Gastrocnemius medialis (tissue), 4 donors: Measurements from ENCODE around the gene MMEL1. TPM values are rescaled to one million over a fixed set of nuclear protein-coding genes. Genes with fewer than 3 reads are reported as not detected.

Experiments used
- ATAC-seq, 2 donors: fragments of 150-250 bp; one replicate each; pipeline ENCODE4 v1.9.1; 2016
- DNase-seq, 2 donors: peaks; one replicate each; pipeline ENCODE4 v3.0.0-alpha.2; 2019
- H3K27ac ChIP-seq, 4 donors: fragments of 200-600 bp; sonication (generic); 1 replicate in 1 of 4; 2 replicates in 3 of 4; pipeline ENCODE4 v1.5.1; 2016 to 2018; ENCODE audit warnings: mild to moderate bottlenecking in 2 of 4, moderate library complexity in 1 of 4
- H3K27me3 ChIP-seq, 3 donors: fragments of 200-600 bp; sonication (generic) in 2 of 3; 1 replicate in 1 of 3; 2 replicates in 2 of 3; pipeline versions ENCODE4 v1.5.1 to v1.6.0; 2016 to 2019; ENCODE audit warnings: mild to moderate bottlenecking in 1 of 3, moderate library complexity in 1 of 3
- H3K36me3 ChIP-seq, 2 donors: fragments of 200-600 bp; sonication (generic) in 1 of 2; one replicate each; pipeline ENCODE4 v1.5.1; 2017 to 2018
- H3K4me1 ChIP-seq, 2 donors: fragments of 200-600 bp; sonication (generic) in 1 of 2; one replicate each; pipeline ENCODE4 v1.5.1; 2016 to 2017; ENCODE audit warnings: mild to moderate bottlenecking in 2 of 2
- H3K4me3 ChIP-seq, 4 donors: fragments of 200-600 bp; sonication (generic) in 3 of 4; 1 replicate in 1 of 4; 2 replicates in 3 of 4; pipeline ENCODE4 v1.5.1; 2016 to 2019; ENCODE audit warnings: mild to moderate bottlenecking in 2 of 4
- H3K9me3 ChIP-seq, 3 donors: fragments of 200-600 bp; sonication (generic) in 2 of 3; 1 replicate in 1 of 3; 2 replicates in 2 of 3; pipeline ENCODE4 v1.5.1; 2016 to 2019
- POLR2A ChIP-seq, 2 donors: fragments of 450-650 bp; IDR thresholded peaks; one replicate each; pipeline ENCODE4 v1.6.1; 2017; ENCODE audit warnings: antibody characterized with exemption in 2 of 2, mild to moderate bottlenecking in 2 of 2, moderate library complexity in 2 of 2
- in situ Hi-C, 4 donors: fragments of 200-750 bp; cut with MboI; loops; one replicate each; pipeline versions ENCODE4 v1.15.0 to v1.8.0; 2017; ENCODE audit warnings: low sequenced_read_pairs in 4 of 4
- intact Hi-C: fragments of 100-400 bp; cut with DNase I; formaldehyde crosslinking; loops from one replicate; pipeline ENCODE4 v1.15.1; 2023; ENCODE audit warnings: low total_unique reads
- total RNA-seq, 4 donors: library from RNA; depleted of rRNA; stranded (reverse); fragments of >200 nt; gene quantifications; one replicate each; pipeline versions ENCODE4 v1.1.0 to v1.2.3, GENCODE V29; 2016
- TF ChIP-seq, protein P1 (sequence below), 5 experiments: fragments of 450-650 bp in 3 of 5; fragments of 200-600 bp in 2 of 5; sonication (generic) in 2 of 5; IDR thresholded peaks in 4 of 5; conservative IDR thresholded peaks in 1 of 5; 1 replicate in 4 of 5; 2 replicates in 1 of 5; pipeline ENCODE4 v1.5.1; 2016 to 2019; ENCODE audit warnings: antibody characterized with exemption in 5 of 5, mild to moderate bottlenecking in 3 of 5, moderate library complexity in 3 of 5

The MMEL1 gene
- total RNA-seq, 4 donors from 2014 or later, result not detected

DNA sequence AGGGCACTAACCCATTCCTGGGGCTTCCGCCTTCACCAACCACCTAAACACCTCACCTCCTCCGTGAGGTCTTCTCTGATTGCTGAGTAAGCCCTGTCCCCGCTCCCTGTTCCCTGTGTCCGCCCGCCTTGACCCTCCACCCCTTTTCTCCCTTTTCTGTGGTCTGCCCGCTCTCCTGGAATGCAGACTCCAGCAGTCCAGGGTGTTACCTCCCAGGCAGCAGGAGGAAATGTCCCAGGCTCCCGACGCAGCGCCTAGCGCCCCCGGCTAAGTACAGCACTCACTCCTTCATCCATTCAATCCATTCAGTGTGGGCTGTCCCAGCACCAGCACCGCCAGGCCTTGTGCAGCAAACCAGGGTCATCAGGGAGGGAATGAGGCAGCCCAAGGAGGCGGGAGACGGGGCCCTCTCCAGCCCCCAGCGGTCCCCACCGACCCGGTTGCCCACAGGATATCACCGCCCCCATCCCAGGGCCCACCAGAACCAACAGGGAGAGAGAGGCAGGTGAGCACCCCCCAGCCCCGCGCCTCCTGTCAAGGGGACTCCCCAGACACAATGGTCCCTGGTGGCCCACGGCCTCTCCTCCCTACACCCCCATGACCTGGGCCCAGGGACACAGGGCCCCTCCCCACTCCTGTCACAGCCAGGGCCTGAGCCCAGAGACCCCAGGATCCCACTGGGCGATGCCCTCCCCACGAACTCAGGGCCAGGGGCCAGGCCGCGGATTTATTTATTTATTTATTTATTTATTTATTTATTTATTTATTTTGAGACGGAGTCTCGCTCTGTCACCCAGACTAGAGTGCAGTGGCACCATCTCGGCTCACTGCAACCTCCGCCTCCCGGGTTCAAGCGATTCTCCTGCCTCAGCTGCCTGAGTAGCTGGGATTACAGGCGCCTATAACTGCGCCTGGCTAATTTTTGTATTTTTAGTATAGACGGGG, 66.4 kb downstream of the MMEL1 start:
- ATAC-seq (no peak), DNase-seq (no peak)
- Histone ChIP-seq H3K36me3 (no peaks in the 10 kb centered on the region), H3K4me1 (no peaks in the 10 kb centered on the region), H3K9me3 (no peaks in the 10 kb centered on the region), H3K4me3 (no peak overlapping the region), H3K27ac (no peak overlapping the region), H3K27me3 (peaks cover 0 to 11% (median 7%) of the 10 kb centered on the region in 3 donors)
- intact Hi-C loops, result no loop called here
- TF ChIP-seq, protein P1, sequence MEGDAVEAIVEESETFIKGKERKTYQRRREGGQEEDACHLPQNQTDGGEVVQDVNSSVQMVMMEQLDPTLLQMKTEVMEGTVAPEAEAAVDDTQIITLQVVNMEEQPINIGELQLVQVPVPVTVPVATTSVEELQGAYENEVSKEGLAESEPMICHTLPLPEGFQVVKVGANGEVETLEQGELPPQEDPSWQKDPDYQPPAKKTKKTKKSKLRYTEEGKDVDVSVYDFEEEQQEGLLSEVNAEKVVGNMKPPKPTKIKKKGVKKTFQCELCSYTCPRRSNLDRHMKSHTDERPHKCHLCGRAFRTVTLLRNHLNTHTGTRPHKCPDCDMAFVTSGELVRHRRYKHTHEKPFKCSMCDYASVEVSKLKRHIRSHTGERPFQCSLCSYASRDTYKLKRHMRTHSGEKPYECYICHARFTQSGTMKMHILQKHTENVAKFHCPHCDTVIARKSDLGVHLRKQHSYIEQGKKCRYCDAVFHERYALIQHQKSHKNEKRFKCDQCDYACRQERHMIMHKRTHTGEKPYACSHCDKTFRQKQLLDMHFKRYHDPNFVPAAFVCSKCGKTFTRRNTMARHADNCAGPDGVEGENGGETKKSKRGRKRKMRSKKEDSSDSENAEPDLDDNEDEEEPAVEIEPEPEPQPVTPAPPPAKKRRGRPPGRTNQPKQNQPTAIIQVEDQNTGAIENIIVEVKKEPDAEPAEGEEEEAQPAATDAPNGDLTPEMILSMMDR (IDR thresholded peaks at IDR 0.05 in 4 of 5, conservative IDR thresholded peaks at IDR 0.05 in 1 of 5), result no peak
- no peak for TF ChIP-seq POLR2A (IDR thresholded peaks at IDR 0.05)
- in situ Hi-C loops, result no loop called here

DNA sequence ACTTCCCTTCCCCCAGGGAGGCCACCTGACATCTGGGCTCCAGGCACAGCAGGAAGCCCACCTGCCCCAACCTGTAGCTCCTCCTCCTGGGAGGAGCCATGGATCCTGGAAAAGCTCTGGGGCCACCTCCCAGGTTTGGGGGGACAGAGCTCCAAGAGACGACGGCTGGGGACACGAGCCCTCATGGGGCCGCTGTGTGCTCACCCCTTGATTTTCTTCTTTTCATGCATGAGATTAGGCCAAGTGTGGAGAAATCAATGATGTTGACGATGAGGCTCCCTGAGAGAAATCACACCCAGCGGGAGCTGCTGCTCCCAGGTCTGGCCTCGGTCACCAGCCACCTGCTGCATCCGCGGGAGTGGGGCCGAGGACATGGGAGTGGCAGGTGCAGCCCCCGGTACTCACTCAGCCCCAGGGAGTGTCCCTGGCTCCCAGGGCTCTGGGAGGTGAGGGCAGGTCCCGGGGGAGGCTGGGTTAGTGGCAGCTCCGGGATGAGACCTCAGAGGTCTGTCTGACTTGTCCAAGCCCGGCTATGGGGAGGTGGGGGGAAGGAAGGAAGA, 67.9 kb downstream of the MMEL1 start:
- TF ChIP-seq, protein P1 (IDR thresholded peaks at IDR 0.05 in 4 of 5, conservative IDR thresholded peaks at IDR 0.05 in 1 of 5), result no peak
- no peak for TF ChIP-seq POLR2A (IDR thresholded peaks at IDR 0.05)
- in situ Hi-C loops (no loop called here), intact Hi-C loops (no loop called here)
- Histone ChIP-seq H3K4me1 (no peaks in the 10 kb centered on the region), H3K9me3 (no peaks in the 10 kb centered on the region), H3K27ac (no peak overlapping the region), H3K27me3 (peaks cover 0 to 11% (median 7%) of the 10 kb centered on the region in 3 donors), H3K36me3 (no peaks in the 10 kb centered on the region), H3K4me3 (no peak overlapping the region)
- DNase-seq (no peak), ATAC-seq (no peak)

DNA sequence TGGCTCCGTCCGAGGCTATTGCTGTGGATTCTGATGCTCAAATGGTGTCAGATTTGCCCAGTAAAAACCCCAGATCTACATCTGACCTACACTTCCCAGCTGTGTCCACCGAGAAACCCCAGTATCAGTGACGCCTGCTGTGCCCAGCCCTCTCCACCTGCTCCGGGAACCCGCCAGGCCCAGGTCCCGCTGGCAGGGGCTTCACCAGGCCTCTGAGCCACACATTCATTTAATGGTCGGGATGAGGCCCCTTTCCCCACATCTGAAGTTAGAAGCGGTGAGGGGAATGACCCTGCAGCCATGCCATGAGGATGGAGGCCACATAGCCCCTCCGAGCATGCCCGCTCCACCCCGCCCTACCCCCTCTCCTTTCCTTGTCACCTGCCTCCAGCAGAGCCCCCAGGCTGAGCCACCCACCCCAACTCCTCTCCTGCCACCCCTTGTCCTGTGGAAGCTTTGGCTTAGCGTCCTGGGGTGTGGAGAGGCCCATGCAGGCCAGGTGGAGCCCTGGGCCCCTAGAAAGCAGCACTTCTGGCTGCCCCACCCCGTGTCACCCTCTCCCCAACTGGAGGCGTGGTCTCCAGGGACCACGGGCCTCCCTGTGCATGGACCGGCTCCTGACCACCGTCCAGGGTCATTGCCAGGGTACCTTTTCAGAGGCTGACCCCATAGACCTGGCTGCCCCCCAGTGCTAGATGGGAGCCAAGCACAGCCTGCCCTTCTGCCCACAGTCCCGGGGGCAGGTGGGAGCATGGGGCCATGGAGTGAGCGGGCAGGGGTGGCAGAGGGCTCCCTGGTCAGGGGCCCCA, 68.6 kb downstream of the MMEL1 start:
- ATAC-seq (no peak), DNase-seq (no peak)
- Histone ChIP-seq H3K27me3 (peaks cover 0 to 11% (median 7%) of the 10 kb centered on the region in 3 donors), H3K4me1 (no peaks in the 10 kb centered on the region), H3K4me3 (no peak overlapping the region), H3K36me3 (no peaks in the 10 kb centered on the region), H3K9me3 (no peaks in the 10 kb centered on the region), H3K27ac (no peak overlapping the region)
- no peak for TF ChIP-seq POLR2A (IDR thresholded peaks at IDR 0.05)
- TF ChIP-seq, protein P1 (IDR thresholded peaks at IDR 0.05 in 4 of 5, conservative IDR thresholded peaks at IDR 0.05 in 1 of 5), result no peak
- in situ Hi-C loops (no loop called here), intact Hi-C loops (no loop called here)

DNA sequence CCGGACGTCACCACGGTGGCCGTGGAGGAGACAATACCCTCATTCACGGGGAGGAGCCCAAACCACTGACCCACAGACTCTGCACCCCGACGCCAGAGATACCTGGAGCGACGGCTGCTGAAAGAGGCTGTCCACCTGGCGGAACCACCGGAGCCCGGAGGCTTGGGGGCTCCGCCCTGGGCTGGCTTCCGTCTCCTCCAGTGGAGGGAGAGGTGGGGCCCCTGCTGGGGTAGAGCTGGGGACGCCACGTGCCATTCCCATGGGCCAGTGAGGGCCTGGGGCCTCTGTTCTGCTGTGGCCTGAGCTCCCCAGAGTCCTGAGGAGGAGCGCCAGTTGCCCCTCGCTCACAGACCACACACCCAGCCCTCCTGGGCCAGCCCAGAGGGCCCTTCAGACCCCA, 69.6 kb downstream of the MMEL1 start:
- in situ Hi-C loops, result no loop called here

More for the DNA sequence above, 69.6 kb downstream of the MMEL1 start:
- ATAC-seq, result no peak
- H3K27ac ChIP-seq, result no peak overlapping the region
- no peaks in the 10 kb centered on the region for H3K9me3 ChIP-seq
- H3K36me3 ChIP-seq, result no peaks in the 10 kb centered on the region
- no peak for DNase-seq
- H3K27me3 ChIP-seq, result peaks cover 0 to 11% (median 7%) of the 10 kb centered on the region in 3 donors
- no peak overlapping the region for H3K4me3 ChIP-seq
- intact Hi-C loops, result no loop called here
- TF ChIP-seq POLR2A (IDR thresholded peaks at IDR 0.05), result no peak
- TF ChIP-seq, protein P1 (IDR thresholded peaks at IDR 0.05 in 4 of 5, conservative IDR thresholded peaks at IDR 0.05 in 1 of 5), result no peak
- H3K4me1 ChIP-seq, result no peaks in the 10 kb centered on the region
